Neural progenitor cell (in vitro differentiated cells): Measurements from ENCODE around the gene CAPN10. TPM values are rescaled to one million over a fixed set of nuclear protein-coding genes. Genes with fewer than 3 reads are reported as not detected.

Source experiments
- DNase-seq: peaks from one replicate; pipeline ENCODE4 v3.0.0-alpha.2; 2016; ENCODE audit warnings: low spot score
- H2AFZ ChIP-seq: fragments of 200-600 bp; sonication (generic); replicated peaks from 2 replicates; pipeline ENCODE4 v1.6.1; 2016; ENCODE audit warnings: antibody characterized with exemption
- H3F3A ChIP-seq: fragments of 200-600 bp; sonication (generic); 2 replicates; pipeline ENCODE4 v1.6.1; 2016; ENCODE audit warnings: antibody characterized with exemption, low read depth
- H3K27ac ChIP-seq: fragments of 200-600 bp; sonication (generic); 2 replicates; pipeline ENCODE4 v1.5.1; 2016; ENCODE audit warnings: mild to moderate bottlenecking
- H3K27me3 ChIP-seq: fragments of 200-600 bp; sonication (generic); 2 replicates; pipeline ENCODE4 v1.6.1; 2016; ENCODE audit warnings: mild to moderate bottlenecking, moderate library complexity
- H3K36me3 ChIP-seq: fragments of 200-600 bp; sonication (generic); 2 replicates; pipeline ENCODE4 v1.5.1; 2016
- H3K4me1 ChIP-seq: fragments of 200-600 bp; sonication (generic); 2 replicates; pipeline ENCODE4 v1.6.1; 2016; ENCODE audit warnings: mixed run types
- H3K4me2 ChIP-seq: fragments of 200-600 bp; sonication (generic); 2 replicates; pipeline ENCODE4 v1.6.1; 2016
- H3K4me3 ChIP-seq: fragments of 200-600 bp; sonication (generic); 2 replicates; pipeline ENCODE4 v1.5.1; 2016
- H3K79me2 ChIP-seq: fragments of 200-600 bp; sonication (generic); 2 replicates; pipeline ENCODE4 v1.6.1; 2016; ENCODE audit warnings: low read depth
- H3K9ac ChIP-seq: fragments of 200-600 bp; sonication (generic); 2 replicates; pipeline ENCODE4 v1.6.1; 2016
- H3K9me3 ChIP-seq: fragments of 200-600 bp; sonication (generic); 2 replicates; pipeline ENCODE4 v1.5.1; 2016; ENCODE audit warnings: low read depth
- H4K20me1 ChIP-seq: fragments of 200-600 bp; sonication (generic); 2 replicates; pipeline ENCODE4 v1.6.1; 2016; ENCODE audit warnings: low read depth
- H3K27ac Mint-ChIP-seq: 3 replicates; pipeline ENCODE4 v1.8.0; 2021; ENCODE audit warnings: mixed read lengths
- H3K27me3 Mint-ChIP-seq: 2 replicates; pipeline ENCODE4 v1.8.0; 2022; ENCODE audit warnings: low read depth, mild to moderate bottlenecking, inconsistent platforms, moderate library complexity, mixed read lengths; ENCODE audit not compliant: insufficient read depth
- H3K36me3 Mint-ChIP-seq: 3 replicates; pipeline ENCODE4 v1.8.0; 2021; ENCODE audit warnings: mixed read lengths
- H3K4me1 Mint-ChIP-seq: 3 replicates; pipeline ENCODE4 v1.8.0; 2021; ENCODE audit warnings: mixed read lengths
- H3K4me3 Mint-ChIP-seq: 3 replicates; pipeline ENCODE4 v1.8.0; 2021; ENCODE audit warnings: mild to moderate bottlenecking, moderate library complexity, mixed read lengths
- H3K9me3 Mint-ChIP-seq: 3 replicates; pipeline ENCODE4 v1.8.0; 2020; ENCODE audit warnings: mixed read lengths
- CTCF ChIP-seq: fragments of 200-600 bp; sonication (generic); IDR thresholded peaks from 2 replicates; pipeline ENCODE4 v1.5.1; 2017; ENCODE audit warnings: antibody characterized with exemption, mild to moderate bottlenecking
- EZH2 ChIP-seq: fragments of 200-600 bp; sonication (generic); IDR thresholded peaks from 2 replicates; pipeline ENCODE4 v1.6.1; 2017; ENCODE audit warnings: antibody characterized with exemption, mild to moderate bottlenecking, moderate library complexity
- EZH2phosphoT487 ChIP-seq: fragments of 200-600 bp; sonication (generic); IDR thresholded peaks from 2 replicates; pipeline ENCODE4 v1.6.1; 2017; ENCODE audit warnings: antibody characterized with exemption
- total RNA-seq: library from RNA; depleted of rRNA; stranded (reverse); fragments of >200 nt; gene quantifications from 2 replicates; pipeline ENCODE4 v1.2.3, GENCODE V29; 2015; ENCODE audit warnings: low replicate concordance

Gene CAPN10
- total RNA-seq, 1 donor from 2014 or later, result 16.1 TPM

- DNase-seq, result no peak
- no peaks in the 10 kb centered on the region for H3F3A ChIP-seq
- Mint-ChIP-seq H3K4me3 (no peak overlapping the region), H3K27ac (no peak overlapping the region), H3K27me3 (peaks cover 10% of the 10 kb centered on the region), H3K36me3 (no peaks in the 10 kb centered on the region), H3K4me1 (peaks cover 9% of the 10 kb centered on the region), H3K9me3 (peaks cover 6% of the 10 kb centered on the region)
- H2AFZ ChIP-seq, result no peak overlapping the region
- H3K4me1 ChIP-seq, result no peaks in the 10 kb centered on the region
- H3K27ac ChIP-seq, result no peak overlapping the region
- no peaks in the 10 kb centered on the region for H3K79me2 ChIP-seq
- no peaks in the 10 kb centered on the region for H3K9me3 ChIP-seq
- no peak for TF ChIP-seq EZH2
- no peak for TF ChIP-seq EZH2phosphoT487
- TF ChIP-seq CTCF, result no peak
- no peaks in the 10 kb centered on the region for H3K36me3 ChIP-seq
- no peak overlapping the region for H3K4me2 ChIP-seq
- H3K27me3 ChIP-seq, result peaks cover 29% of the 10 kb centered on the region
- H4K20me1 ChIP-seq, result no peaks in the 10 kb centered on the region
- no peak overlapping the region for H3K4me3 ChIP-seq
- H3K9ac ChIP-seq, result no peak overlapping the region
Observed at GRCh38 chr2:240639566-240639965, 53.0 kb downstream of the CAPN10 start.

DNA sequence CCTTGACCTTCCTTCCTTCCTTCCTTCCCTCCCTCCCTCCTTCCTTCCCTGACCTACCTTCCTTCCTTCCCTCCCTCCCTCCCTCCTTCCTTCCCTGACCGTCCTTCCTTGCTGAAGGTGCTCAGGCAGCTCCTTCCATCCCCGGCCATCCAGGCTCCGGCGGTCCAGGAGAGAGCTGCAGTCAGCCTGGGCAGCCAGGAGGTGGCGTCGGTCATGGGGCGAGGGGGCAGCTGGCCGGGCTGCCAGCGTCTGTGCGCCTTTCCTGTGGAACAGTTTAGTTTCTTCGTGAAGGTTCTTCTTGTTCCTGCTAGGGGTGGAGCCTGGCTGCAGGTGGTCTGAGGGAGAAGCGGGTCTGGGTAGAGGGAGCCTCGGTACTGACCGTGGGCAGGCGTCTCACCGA lies 54.4 kb downstream of the CAPN10 start:
- no peak overlapping the region for H3K4me3 Mint-ChIP-seq
- peaks cover 4% of the 10 kb centered on the region for H3K9me3 Mint-ChIP-seq
- Histone ChIP-seq H3K36me3 (no peaks in the 10 kb centered on the region), H3K4me2 (no peak overlapping the region), H3K79me2 (no peaks in the 10 kb centered on the region), H3K4me3 (no peak overlapping the region), H3F3A (no peaks in the 10 kb centered on the region), H3K9ac (no peak overlapping the region), H4K20me1 (no peaks in the 10 kb centered on the region), H2AFZ (no peak overlapping the region), H3K27me3 (peaks cover 29% of the 10 kb centered on the region), H3K4me1 (no peaks in the 10 kb centered on the region), H3K27ac (no peak overlapping the region), H3K9me3 (no peaks in the 10 kb centered on the region)
- no peak overlapping the region for H3K27ac Mint-ChIP-seq
- DNase-seq, result peak; percentile 82
- peaks cover 9% of the 10 kb centered on the region for H3K4me1 Mint-ChIP-seq
- TF ChIP-seq EZH2, result no peak
- peak; percentile 71 for TF ChIP-seq CTCF
- no peak for TF ChIP-seq EZH2phosphoT487
- peaks cover 12% of the 10 kb centered on the region for H3K27me3 Mint-ChIP-seq
- no peaks in the 10 kb centered on the region for H3K36me3 Mint-ChIP-seq

- Mint-ChIP-seq H3K4me3 (no peak overlapping the region), H3K4me1 (peaks cover 9% of the 10 kb centered on the region), H3K27ac (no peak overlapping the region), H3K36me3 (no peaks in the 10 kb centered on the region), H3K9me3 (peaks cover 5% of the 10 kb centered on the region), H3K27me3 (peaks cover 12% of the 10 kb centered on the region)
- no peaks in the 10 kb centered on the region for H3K79me2 ChIP-seq
- H3K27me3 ChIP-seq, result peaks cover 29% of the 10 kb centered on the region
- no peak overlapping the region for H3K9ac ChIP-seq
- H3K36me3 ChIP-seq, result no peaks in the 10 kb centered on the region
- no peak overlapping the region for H3K4me2 ChIP-seq
- no peaks in the 10 kb centered on the region for H3K9me3 ChIP-seq
- no peaks in the 10 kb centered on the region for H3F3A ChIP-seq
- H4K20me1 ChIP-seq, result no peaks in the 10 kb centered on the region
- H2AFZ ChIP-seq, result no peak overlapping the region
- no peak for TF ChIP-seq EZH2
- TF ChIP-seq CTCF, result no peak
- no peak for TF ChIP-seq EZH2phosphoT487
- H3K27ac ChIP-seq, result no peak overlapping the region
- DNase-seq, result no peak
- H3K4me3 ChIP-seq, result no peak overlapping the region
- peaks cover under 1% of the 10 kb centered on the region for H3K4me1 ChIP-seq
Observed at GRCh38 chr2:240642061-240642805, 55.7 kb downstream of the CAPN10 start.
